Measurements from ENCODE around the gene REPS2. TPM values are rescaled to one million over a fixed set of nuclear protein-coding genes. Genes with fewer than 3 reads are reported as not detected.
"Not testable (repeated sequence)": the region's sequence is repeated elsewhere in the genome, so short reads cannot be mapped to it uniquely, and the experiment has no call there.

REPS2 gene
- total RNA-seq, 1 donor from 2014 or later = 1.3 TPM

- no peak for DNase-seq (ENCODE audit: low read depth)
- TF ChIP-seq, protein P1, sequence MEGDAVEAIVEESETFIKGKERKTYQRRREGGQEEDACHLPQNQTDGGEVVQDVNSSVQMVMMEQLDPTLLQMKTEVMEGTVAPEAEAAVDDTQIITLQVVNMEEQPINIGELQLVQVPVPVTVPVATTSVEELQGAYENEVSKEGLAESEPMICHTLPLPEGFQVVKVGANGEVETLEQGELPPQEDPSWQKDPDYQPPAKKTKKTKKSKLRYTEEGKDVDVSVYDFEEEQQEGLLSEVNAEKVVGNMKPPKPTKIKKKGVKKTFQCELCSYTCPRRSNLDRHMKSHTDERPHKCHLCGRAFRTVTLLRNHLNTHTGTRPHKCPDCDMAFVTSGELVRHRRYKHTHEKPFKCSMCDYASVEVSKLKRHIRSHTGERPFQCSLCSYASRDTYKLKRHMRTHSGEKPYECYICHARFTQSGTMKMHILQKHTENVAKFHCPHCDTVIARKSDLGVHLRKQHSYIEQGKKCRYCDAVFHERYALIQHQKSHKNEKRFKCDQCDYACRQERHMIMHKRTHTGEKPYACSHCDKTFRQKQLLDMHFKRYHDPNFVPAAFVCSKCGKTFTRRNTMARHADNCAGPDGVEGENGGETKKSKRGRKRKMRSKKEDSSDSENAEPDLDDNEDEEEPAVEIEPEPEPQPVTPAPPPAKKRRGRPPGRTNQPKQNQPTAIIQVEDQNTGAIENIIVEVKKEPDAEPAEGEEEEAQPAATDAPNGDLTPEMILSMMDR (IDR thresholded peaks at IDR 0.05; ENCODE audit: insufficient read depth, low read length, poor library complexity, severe bottlenecking) = no peak
- H3K4me3 ChIP-seq (ENCODE audit: low read depth, low read length) = no peak overlapping the region
- H3K36me3 ChIP-seq (ENCODE audit: control insufficient read depth, insufficient read depth, low read length) = no peaks in the 10 kb centered on the region
- no peaks in the 10 kb centered on the region for H3K27me3 ChIP-seq (ENCODE audit: control insufficient read depth, insufficient read depth, low read length)
Measured at GRCh38 chrX:16963216-16963615, 16.8 kb downstream of the REPS2 start.

GRCh38 chrX:16964976-16965375 is 18.5 kb downstream of the REPS2 start:
- DNase-seq (ENCODE audit: low read depth); H3K27me3 ChIP-seq (ENCODE audit: control insufficient read depth, insufficient read depth, low read length); H3K4me3 ChIP-seq (ENCODE audit: low read depth, low read length); H3K36me3 ChIP-seq (ENCODE audit: control insufficient read depth, insufficient read depth, low read length): not testable (repeated sequence)

GRCh38 chrX:16966752-16967448 is 20.4 kb downstream of the REPS2 start:
- H3K36me3 ChIP-seq (ENCODE audit: control insufficient read depth, insufficient read depth, low read length) = no peaks in the 10 kb centered on the region
- TF ChIP-seq, protein P1 (IDR thresholded peaks at IDR 0.05; ENCODE audit: insufficient read depth, low read length, poor library complexity, severe bottlenecking) = no peak
- DNase-seq (ENCODE audit: low read depth) = no peak
- H3K27me3 ChIP-seq (ENCODE audit: control insufficient read depth, insufficient read depth, low read length) = no peaks in the 10 kb centered on the region
- no peak overlapping the region for H3K4me3 ChIP-seq (ENCODE audit: low read depth, low read length)

DNA sequence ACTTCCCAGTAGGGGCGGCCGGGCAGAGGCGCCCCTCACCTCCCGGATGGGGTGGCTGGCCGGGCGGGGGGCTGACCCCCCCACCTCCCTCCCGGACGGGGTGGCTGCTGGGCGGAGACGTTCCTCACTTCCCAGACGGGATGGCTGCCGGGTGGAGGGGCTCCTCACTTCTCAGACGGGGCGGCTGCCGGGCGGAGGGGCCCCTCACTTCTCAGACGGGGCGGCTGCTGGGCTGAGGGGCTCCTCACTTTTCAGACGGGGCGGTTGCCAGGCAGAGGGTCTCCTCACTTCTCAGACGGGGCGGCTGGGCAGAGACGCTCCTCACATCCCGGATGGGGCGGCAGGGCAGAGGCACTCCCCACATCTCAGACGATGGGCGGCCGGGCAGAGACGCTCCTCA is 22.3 kb downstream of the REPS2 start:
- DNase-seq (ENCODE audit: low read depth); H3K27me3 ChIP-seq (ENCODE audit: control insufficient read depth, insufficient read depth, low read length); H3K36me3 ChIP-seq (ENCODE audit: control insufficient read depth, insufficient read depth, low read length); H3K4me3 ChIP-seq (ENCODE audit: low read depth, low read length): not testable (repeated sequence)

GRCh38 chrX:16970977-16971376 is 24.5 kb downstream of the REPS2 start:
- Histone ChIP-seq H3K4me3 (ENCODE audit: low read depth, low read length) (no peak overlapping the region), H3K36me3 (ENCODE audit: control insufficient read depth, insufficient read depth, low read length) (no peaks in the 10 kb centered on the region), H3K27me3 (ENCODE audit: control insufficient read depth, insufficient read depth, low read length) (no peaks in the 10 kb centered on the region)
- no peak for DNase-seq (ENCODE audit: low read depth)
- TF ChIP-seq, protein P1 (IDR thresholded peaks at IDR 0.05; ENCODE audit: insufficient read depth, low read length, poor library complexity, severe bottlenecking) = no peak

GRCh38 chrX:16971694-16972093 is 25.2 kb downstream of the REPS2 start:
- no peak for DNase-seq (ENCODE audit: low read depth)
- H3K27me3 ChIP-seq (ENCODE audit: control insufficient read depth, insufficient read depth, low read length) = no peaks in the 10 kb centered on the region
- H3K36me3 ChIP-seq (ENCODE audit: control insufficient read depth, insufficient read depth, low read length) = no peaks in the 10 kb centered on the region
- TF ChIP-seq, protein P1 (IDR thresholded peaks at IDR 0.05; ENCODE audit: insufficient read depth, low read length, poor library complexity, severe bottlenecking) = no peak
- H3K4me3 ChIP-seq (ENCODE audit: low read depth, low read length) = no peak overlapping the region

- TF ChIP-seq, protein P1 (IDR thresholded peaks at IDR 0.05; ENCODE audit: insufficient read depth, low read length, poor library complexity, severe bottlenecking) = no peak
- Histone ChIP-seq H3K27me3 (ENCODE audit: control insufficient read depth, insufficient read depth, low read length) (no peaks in the 10 kb centered on the region), H3K4me3 (ENCODE audit: low read depth, low read length) (no peak overlapping the region), H3K36me3 (ENCODE audit: control insufficient read depth, insufficient read depth, low read length) (no peaks in the 10 kb centered on the region)
- DNase-seq (ENCODE audit: low read depth) = no peak
Measured at GRCh38 chrX:16975233-16975632, 28.8 kb downstream of the REPS2 start.

Measured in kidney epithelial cell (primary cell).